GM23338 (cell line): ENCODE measurements around the gene CD38. TPM values are rescaled to one million over a fixed set of nuclear protein-coding genes. Genes with fewer than 3 reads are reported as not detected.

Experiments used
- ATAC-seq: fragments of 200-7000 bp; cut with Tn5 transposase; 3 replicates; pipeline ENCODE4 v1.9.1; 2020
- DNase-seq: peaks from one replicate; pipeline ENCODE4 v3.0.0-alpha.2; 2015; ENCODE audit warnings: low spot score
- H2AFZ ChIP-seq: fragments of 200-600 bp; sonication (generic); 2 replicates; pipeline ENCODE4 v1.8.0; 2016; ENCODE audit warnings: antibody characterized with exemption, mild to moderate bottlenecking, moderate library complexity
- H3F3A ChIP-seq: fragments of 200-600 bp; sonication (generic); replicated peaks from 2 replicates; pipeline ENCODE4 v1.8.0; 2017; ENCODE audit warnings: antibody characterized with exemption, mixed run types, low read depth
- H3K27ac ChIP-seq: fragments of 200-600 bp; sonication (generic); 2 replicates; pipeline ENCODE4 v1.6.1; 2016; ENCODE audit warnings: low read depth
- H3K27me3 ChIP-seq: fragments of 200-600 bp; sonication (generic); 2 replicates; pipeline ENCODE4 v1.8.0; 2016; ENCODE audit warnings: mild to moderate bottlenecking, mixed run types, moderate library complexity; ENCODE audit not compliant: insufficient read depth
- H3K36me3 ChIP-seq: fragments of 200-600 bp; sonication (generic); 2 replicates; pipeline ENCODE4 v1.8.0; 2016; ENCODE audit warnings: mild to moderate bottlenecking; ENCODE audit not compliant: insufficient read depth
- H3K4me1 ChIP-seq: fragments of 200-600 bp; sonication (generic); 2 replicates; pipeline ENCODE4 v1.8.0; 2016; ENCODE audit warnings: mild to moderate bottlenecking, moderate library complexity; ENCODE audit not compliant: insufficient read depth
- H3K4me2 ChIP-seq: fragments of 200-600 bp; sonication (generic); 2 replicates; pipeline ENCODE4 v1.7.1; 2017; ENCODE audit warnings: mixed run types
- H3K4me3 ChIP-seq: fragments of 200-600 bp; sonication (generic); 2 replicates; pipeline ENCODE4 v1.6.1; 2016; ENCODE audit warnings: mixed run types
- H3K79me2 ChIP-seq: fragments of 200-600 bp; sonication (generic); replicated peaks from 2 replicates; pipeline ENCODE4 v1.8.0; 2017; ENCODE audit warnings: mild to moderate bottlenecking; ENCODE audit not compliant: insufficient read depth
- H3K9me2 ChIP-seq: fragments of 200-600 bp; sonication (generic); 2 replicates; pipeline ENCODE4 v1.8.0; 2017; ENCODE audit not compliant: insufficient read depth
- H4K20me1 ChIP-seq: fragments of 200-600 bp; sonication (generic); replicated peaks from 2 replicates; pipeline ENCODE4 v1.8.0; 2017; ENCODE audit warnings: mild to moderate bottlenecking; ENCODE audit not compliant: insufficient read depth
- H3K27ac Mint-ChIP-seq: 2 replicates; pipeline ENCODE4 v1.8.0; 2020; ENCODE audit warnings: inconsistent platforms, mild to moderate bottlenecking, moderate library complexity, mixed read lengths
- H3K27me3 Mint-ChIP-seq: 3 replicates; pipeline ENCODE4 v1.8.0; 2022; ENCODE audit warnings: low read depth, mild to moderate bottlenecking, moderate library complexity, mixed read lengths, inconsistent platforms; ENCODE audit not compliant: insufficient read depth, poor library complexity
- H3K36me3 Mint-ChIP-seq: 3 replicates; pipeline ENCODE4 v1.8.0; 2021; ENCODE audit warnings: low read depth, mild to moderate bottlenecking, inconsistent platforms, moderate library complexity, mixed read lengths
- H3K4me1 Mint-ChIP-seq: 3 replicates; pipeline ENCODE4 v1.8.0; 2020; ENCODE audit warnings: mild to moderate bottlenecking, inconsistent platforms, mixed read lengths
- H3K4me3 Mint-ChIP-seq: 3 replicates; pipeline ENCODE4 v1.8.0; 2021; ENCODE audit warnings: moderate library complexity, mild to moderate bottlenecking, inconsistent platforms, mixed read lengths
- H3K9me3 Mint-ChIP-seq: 3 replicates; pipeline ENCODE4 v1.8.0; 2020; ENCODE audit warnings: moderate library complexity, mild to moderate bottlenecking, inconsistent platforms, mixed read lengths
- CREB1 ChIP-seq: fragments of 250-450 bp; sonication (Bioruptor Pico); IDR thresholded peaks from 2 replicates; pipeline ENCODE4 v1.5.0; 2020; ENCODE audit warnings: low read depth, mild to moderate bottlenecking, moderate library complexity
- CTCF ChIP-seq, 2 experiments: fragments of 200-600 bp in 1 of 2; sonication (generic) in 1 of 2; conservative IDR thresholded peaks; 2 replicates each; pipeline versions ENCODE4 v1.5.1 to v1.6.1; 2016 to 2017; ENCODE audit warnings: antibody characterized with exemption in 2 of 2, low read depth in 2 of 2, mild to moderate bottlenecking in 2 of 2, moderate library complexity in 1 of 2
- ETS1 ChIP-seq: IDR thresholded peaks from 2 replicates; pipeline ENCODE4 v1.6.1; 2016; ENCODE audit warnings: antibody characterized with exemption
- EZH2 ChIP-seq: fragments of 200-600 bp; sonication (generic); IDR thresholded peaks from one replicate; pipeline ENCODE4 v1.8.0; 2017; ENCODE audit warnings: antibody characterized with exemption, mild to moderate bottlenecking, low read depth; ENCODE audit not compliant: unreplicated experiment
- EZH2phosphoT487 ChIP-seq: fragments of 200-600 bp; sonication (generic); IDR thresholded peaks from one replicate; pipeline ENCODE4 v1.8.1; 2018; ENCODE audit warnings: antibody characterized with exemption; ENCODE audit not compliant: unreplicated experiment
- JUNB ChIP-seq: IDR thresholded peaks from one replicate; pipeline ENCODE4 v1.6.1; 2016; ENCODE audit warnings: antibody characterized with exemption; ENCODE audit not compliant: unreplicated experiment
- NANOG ChIP-seq: IDR thresholded peaks from 2 replicates; pipeline ENCODE4 v1.6.1; 2016; ENCODE audit warnings: antibody characterized with exemption, borderline replicate concordance
- POLR2AphosphoS5 ChIP-seq: IDR thresholded peaks from 2 replicates; pipeline ENCODE4 v1.6.1; 2016; ENCODE audit warnings: antibody characterized with exemption, low read depth
- STAT1 ChIP-seq: IDR thresholded peaks from one replicate; pipeline ENCODE4 v1.6.1; 2016; ENCODE audit warnings: antibody characterized with exemption; ENCODE audit not compliant: unreplicated experiment
- ZNF114 ChIP-seq: fragments of 250-450 bp; sonication (Bioruptor Pico); IDR thresholded peaks from 2 replicates; pipeline ENCODE4 v1.5.0; 2020; ENCODE audit warnings: mild to moderate bottlenecking, moderate library complexity
- ZNF331 ChIP-seq: fragments of 250-450 bp; sonication (Bioruptor Pico); IDR thresholded peaks from 2 replicates; pipeline ENCODE4 v1.5.0; 2020; ENCODE audit warnings: low read depth, mild to moderate bottlenecking, moderate library complexity
- polyA plus RNA-seq: library from polyadenylated mRNA; unstranded; fragments of >200 nt; fragmentation: Nextera tagmentation; extraction: Ambion mirVana; gene quantifications from 2 replicates; pipeline ENCODE4 v1.2.1, GENCODE V29; 2016
- total RNA-seq: library from RNA; depleted of rRNA; stranded (reverse); fragments of >200 nt; shearing (Covaris generic); gene quantifications from 2 replicates; pipeline ENCODE4 v1.2.3, GENCODE V29; 2014
- TF ChIP-seq, protein P1 (sequence below): IDR thresholded peaks from one replicate; pipeline ENCODE4 v1.6.1; 2018; ENCODE audit warnings: antibody characterized with exemption; ENCODE audit not compliant: unreplicated experiment
- TF ChIP-seq, protein P2 (sequence below): fragments of 250-450 bp; sonication (Bioruptor Pico); IDR thresholded peaks from 2 replicates; pipeline ENCODE4 v1.5.0; 2020; ENCODE audit warnings: mild to moderate bottlenecking, moderate library complexity

CD38 gene
- total and polyA plus RNA-seq, 2 experiments from 2014 or later, result 0.17 to 0.24 TPM

DNA sequence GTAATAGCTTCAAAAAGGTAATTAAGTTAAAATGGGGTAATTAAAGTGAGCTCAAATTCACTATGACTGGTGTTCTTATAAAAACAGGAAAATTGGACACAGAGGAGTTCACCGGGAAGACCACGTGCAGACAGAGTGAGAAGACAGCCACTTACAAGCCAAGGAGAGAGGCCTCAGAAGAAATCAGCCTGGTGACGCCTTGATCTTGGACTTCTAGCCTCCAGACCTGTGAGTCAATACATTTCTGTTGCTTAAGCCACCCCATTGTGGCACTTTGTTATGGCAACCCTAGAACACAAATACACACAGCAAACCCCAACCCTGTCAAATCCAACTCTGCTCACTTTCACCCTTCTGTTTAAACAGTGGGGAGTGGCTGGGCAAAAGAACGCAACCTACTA, 4.1 kb upstream of the CD38 start:
- Mint-ChIP-seq H3K4me1 (peaks cover 1% of the 10 kb centered on the region; the same call in 2 of the 3 replicates), H3K4me3 (no peak overlapping the region), H3K27me3 (peaks cover 19% of the 10 kb centered on the region), H3K9me3 (no peaks in the 10 kb centered on the region), H3K27ac (no peak overlapping the region), H3K36me3 (no peaks in the 10 kb centered on the region)
- H3K36me3 ChIP-seq, result no peaks in the 10 kb centered on the region
- TF ChIP-seq, protein P1, sequence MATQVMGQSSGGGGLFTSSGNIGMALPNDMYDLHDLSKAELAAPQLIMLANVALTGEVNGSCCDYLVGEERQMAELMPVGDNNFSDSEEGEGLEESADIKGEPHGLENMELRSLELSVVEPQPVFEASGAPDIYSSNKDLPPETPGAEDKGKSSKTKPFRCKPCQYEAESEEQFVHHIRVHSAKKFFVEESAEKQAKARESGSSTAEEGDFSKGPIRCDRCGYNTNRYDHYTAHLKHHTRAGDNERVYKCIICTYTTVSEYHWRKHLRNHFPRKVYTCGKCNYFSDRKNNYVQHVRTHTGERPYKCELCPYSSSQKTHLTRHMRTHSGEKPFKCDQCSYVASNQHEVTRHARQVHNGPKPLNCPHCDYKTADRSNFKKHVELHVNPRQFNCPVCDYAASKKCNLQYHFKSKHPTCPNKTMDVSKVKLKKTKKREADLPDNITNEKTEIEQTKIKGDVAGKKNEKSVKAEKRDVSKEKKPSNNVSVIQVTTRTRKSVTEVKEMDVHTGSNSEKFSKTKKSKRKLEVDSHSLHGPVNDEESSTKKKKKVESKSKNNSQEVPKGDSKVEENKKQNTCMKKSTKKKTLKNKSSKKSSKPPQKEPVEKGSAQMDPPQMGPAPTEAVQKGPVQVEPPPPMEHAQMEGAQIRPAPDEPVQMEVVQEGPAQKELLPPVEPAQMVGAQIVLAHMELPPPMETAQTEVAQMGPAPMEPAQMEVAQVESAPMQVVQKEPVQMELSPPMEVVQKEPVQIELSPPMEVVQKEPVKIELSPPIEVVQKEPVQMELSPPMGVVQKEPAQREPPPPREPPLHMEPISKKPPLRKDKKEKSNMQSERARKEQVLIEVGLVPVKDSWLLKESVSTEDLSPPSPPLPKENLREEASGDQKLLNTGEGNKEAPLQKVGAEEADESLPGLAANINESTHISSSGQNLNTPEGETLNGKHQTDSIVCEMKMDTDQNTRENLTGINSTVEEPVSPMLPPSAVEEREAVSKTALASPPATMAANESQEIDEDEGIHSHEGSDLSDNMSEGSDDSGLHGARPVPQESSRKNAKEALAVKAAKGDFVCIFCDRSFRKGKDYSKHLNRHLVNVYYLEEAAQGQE, result no peak
- no peak for TF ChIP-seq EZH2phosphoT487
- TF ChIP-seq CTCF (conservative IDR thresholded peaks at IDR 0.05; ENCODE audit: low read depth in 2 of 2), result no peak
- TF ChIP-seq STAT1, result no peak
- no peak for TF ChIP-seq NANOG
- no peak for TF ChIP-seq JUNB
- TF ChIP-seq, protein P2, sequence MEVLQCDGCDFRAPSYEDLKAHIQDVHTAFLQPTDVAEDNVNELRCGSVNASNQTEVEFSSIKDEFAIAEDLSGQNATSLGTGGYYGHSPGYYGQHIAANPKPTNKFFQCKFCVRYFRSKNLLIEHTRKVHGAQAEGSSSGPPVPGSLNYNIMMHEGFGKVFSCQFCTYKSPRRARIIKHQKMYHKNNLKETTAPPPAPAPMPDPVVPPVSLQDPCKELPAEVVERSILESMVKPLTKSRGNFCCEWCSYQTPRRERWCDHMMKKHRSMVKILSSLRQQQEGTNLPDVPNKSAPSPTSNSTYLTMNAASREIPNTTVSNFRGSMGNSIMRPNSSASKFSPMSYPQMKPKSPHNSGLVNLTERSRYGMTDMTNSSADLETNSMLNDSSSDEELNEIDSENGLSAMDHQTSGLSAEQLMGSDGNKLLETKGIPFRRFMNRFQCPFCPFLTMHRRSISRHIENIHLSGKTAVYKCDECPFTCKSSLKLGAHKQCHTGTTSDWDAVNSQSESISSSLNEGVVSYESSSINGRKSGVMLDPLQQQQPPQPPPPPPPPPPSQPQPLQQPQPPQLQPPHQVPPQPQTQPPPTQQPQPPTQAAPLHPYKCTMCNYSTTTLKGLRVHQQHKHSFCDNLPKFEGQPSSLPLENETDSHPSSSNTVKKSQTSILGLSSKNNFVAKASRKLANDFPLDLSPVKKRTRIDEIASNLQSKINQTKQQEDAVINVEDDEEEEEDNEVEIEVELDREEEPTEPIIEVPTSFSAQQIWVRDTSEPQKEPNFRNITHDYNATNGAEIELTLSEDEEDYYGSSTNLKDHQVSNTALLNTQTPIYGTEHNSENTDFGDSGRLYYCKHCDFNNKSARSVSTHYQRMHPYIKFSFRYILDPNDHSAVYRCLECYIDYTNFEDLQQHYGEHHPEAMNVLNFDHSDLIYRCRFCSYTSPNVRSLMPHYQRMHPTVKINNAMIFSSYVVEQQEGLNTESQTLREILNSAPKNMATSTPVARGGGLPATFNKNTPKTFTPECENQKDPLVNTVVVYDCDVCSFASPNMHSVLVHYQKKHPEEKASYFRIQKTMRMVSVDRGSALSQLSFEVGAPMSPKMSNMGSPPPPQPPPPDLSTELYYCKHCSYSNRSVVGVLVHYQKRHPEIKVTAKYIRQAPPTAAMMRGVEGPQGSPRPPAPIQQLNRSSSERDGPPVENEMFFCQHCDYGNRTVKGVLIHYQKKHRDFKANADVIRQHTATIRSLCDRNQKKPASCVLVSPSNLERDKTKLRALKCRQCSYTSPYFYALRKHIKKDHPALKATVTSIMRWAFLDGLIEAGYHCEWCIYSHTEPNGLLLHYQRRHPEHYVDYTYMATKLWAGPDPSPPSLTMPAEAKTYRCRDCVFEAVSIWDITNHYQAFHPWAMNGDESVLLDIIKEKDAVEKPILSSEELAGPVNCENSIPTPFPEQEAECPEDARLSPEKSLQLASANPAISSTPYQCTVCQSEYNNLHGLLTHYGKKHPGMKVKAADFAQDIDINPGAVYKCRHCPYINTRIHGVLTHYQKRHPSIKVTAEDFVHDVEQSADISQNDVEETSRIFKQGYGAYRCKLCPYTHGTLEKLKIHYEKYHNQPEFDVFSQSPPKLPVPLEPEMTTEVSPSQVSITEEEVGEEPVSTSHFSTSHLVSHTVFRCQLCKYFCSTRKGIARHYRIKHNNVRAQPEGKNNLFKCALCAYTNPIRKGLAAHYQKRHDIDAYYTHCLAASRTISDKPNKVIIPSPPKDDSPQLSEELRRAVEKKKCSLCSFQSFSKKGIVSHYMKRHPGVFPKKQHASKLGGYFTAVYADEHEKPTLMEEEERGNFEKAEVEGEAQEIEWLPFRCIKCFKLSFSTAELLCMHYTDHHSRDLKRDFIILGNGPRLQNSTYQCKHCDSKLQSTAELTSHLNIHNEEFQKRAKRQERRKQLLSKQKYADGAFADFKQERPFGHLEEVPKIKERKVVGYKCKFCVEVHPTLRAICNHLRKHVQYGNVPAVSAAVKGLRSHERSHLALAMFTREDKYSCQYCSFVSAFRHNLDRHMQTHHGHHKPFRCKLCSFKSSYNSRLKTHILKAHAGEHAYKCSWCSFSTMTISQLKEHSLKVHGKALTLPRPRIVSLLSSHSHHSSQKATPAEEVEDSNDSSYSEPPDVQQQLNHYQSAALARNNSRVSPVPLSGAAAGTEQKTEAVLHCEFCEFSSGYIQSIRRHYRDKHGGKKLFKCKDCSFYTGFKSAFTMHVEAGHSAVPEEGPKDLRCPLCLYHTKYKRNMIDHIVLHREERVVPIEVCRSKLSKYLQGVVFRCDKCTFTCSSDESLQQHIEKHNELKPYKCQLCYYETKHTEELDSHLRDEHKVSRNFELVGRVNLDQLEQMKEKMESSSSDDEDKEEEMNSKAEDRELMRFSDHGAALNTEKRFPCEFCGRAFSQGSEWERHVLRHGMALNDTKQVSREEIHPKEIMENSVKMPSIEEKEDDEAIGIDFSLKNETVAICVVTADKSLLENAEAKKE (CRISPR knock-in tag), result no peak
- TF ChIP-seq POLR2AphosphoS5, result no peak
- no peak for TF ChIP-seq ZNF114 (CRISPR knock-in tag)
- TF ChIP-seq EZH2, result no peak
- TF ChIP-seq ETS1, result no peak
- no peak for TF ChIP-seq CREB1
- no peak for TF ChIP-seq ZNF331 (CRISPR knock-in tag)
- H3K4me2 ChIP-seq, result no peak overlapping the region
- no peak for ATAC-seq
- no peak overlapping the region for H3K27ac ChIP-seq
- no peaks in the 10 kb centered on the region for H4K20me1 ChIP-seq
- no peaks in the 10 kb centered on the region for H3K9me2 ChIP-seq
- H3K4me3 ChIP-seq, result no peak overlapping the region
- DNase-seq, result no peak
- H3K79me2 ChIP-seq, result no peaks in the 10 kb centered on the region
- no peaks in the 10 kb centered on the region for H3K4me1 ChIP-seq
- H3F3A ChIP-seq, result no peaks in the 10 kb centered on the region
- H2AFZ ChIP-seq, result no peak overlapping the region
- H3K27me3 ChIP-seq, result peaks cover 39% of the 10 kb centered on the region
